GM12891 (cell line): Measurements from ENCODE around the gene TMEM252.

Experiments used
- DNase-seq: peaks from one replicate; pipeline ENCODE4 v3.0.0; 2011; ENCODE audit warnings: low spot score; ENCODE audit not compliant: insufficient read length
- FAIRE-seq: peaks from 2 replicates; lab custom pipeline; 2011; peaks lifted over from hg19 to GRCh38; lab: Jason Lieb, UNC
- PAX5 ChIP-seq: IDR thresholded peaks from 2 replicates; pipeline ENCODE4 v1.6.1; 2011; ENCODE audit warnings: low read length, moderate library complexity, mild to moderate bottlenecking; ENCODE audit not compliant: insufficient read depth, severe bottlenecking
- POLR2A ChIP-seq: IDR thresholded peaks from 2 replicates; pipeline ENCODE4 v1.6.1; 2011; ENCODE audit warnings: low read depth, low read length, control low read depth
- POLR2AphosphoS5 ChIP-seq: IDR thresholded peaks from 2 replicates; pipeline ENCODE4 v1.6.1; 2011; ENCODE audit warnings: low read depth, low read length, control low read depth
- POU2F2 ChIP-seq: IDR thresholded peaks from 2 replicates; pipeline ENCODE4 v1.6.1; 2011; ENCODE audit warnings: low read depth, mild to moderate bottlenecking, control low read depth, low read length, moderate library complexity
- SPI1 ChIP-seq: IDR thresholded peaks from 2 replicates; pipeline ENCODE4 v1.6.1; 2011; ENCODE audit warnings: low read depth, low read length, control low read depth
- TAF1 ChIP-seq: IDR thresholded peaks from 2 replicates; pipeline ENCODE4 v1.6.1; 2011; ENCODE audit warnings: low read depth, low read length, control low read depth

TMEM252 gene

GRCh38 chr9:68489646-68490045 lies 51.0 kb downstream of the TMEM252 start:
- FAIRE-seq = no peak
- no peak for DNase-seq
- TF ChIP-seq POLR2AphosphoS5 (no peak), SPI1 (no peak), TAF1 (no peak), PAX5 (no peak), POU2F2 (no peak), POLR2A (no peak)

- TF ChIP-seq POU2F2 = no peak
- no peak for TF ChIP-seq POLR2AphosphoS5
- TF ChIP-seq TAF1 = no peak
- no peak for TF ChIP-seq SPI1
- no peak for TF ChIP-seq POLR2A
- no peak for TF ChIP-seq PAX5
- FAIRE-seq (no peak), DNase-seq (no peak)
Measured at GRCh38 chr9:68488126-68488525, 52.6 kb downstream of the TMEM252 start.
